Mesothelial cell of epicardium (in vitro differentiated cells): ENCODE results near the gene MYH9. TPM values are rescaled to one million over a fixed set of nuclear protein-coding genes. Genes with fewer than 3 reads are reported as not detected.

Experiments
- DNase-seq, 2 experiments: peaks; one replicate each; pipeline ENCODE4 v3.0.0; 2021; ENCODE audit warnings: low spot score in 2 of 2; ENCODE audit not compliant: unreplicated experiment in 2 of 2
- H3K27ac Mint-ChIP-seq: 2 replicates; pipeline ENCODE4 v1.8.0; 2021; ENCODE audit warnings: mixed read lengths
- H3K27me3 Mint-ChIP-seq: 2 replicates; pipeline ENCODE4 v1.8.0; 2021; ENCODE audit warnings: low read depth, mixed read lengths
- H3K36me3 Mint-ChIP-seq: 2 replicates; pipeline ENCODE4 v1.8.0; 2021; ENCODE audit warnings: mixed read lengths
- H3K4me1 Mint-ChIP-seq: 2 replicates; pipeline ENCODE4 v1.8.0; 2021; ENCODE audit warnings: mixed read lengths
- H3K4me3 Mint-ChIP-seq: 2 replicates; pipeline ENCODE4 v1.8.0; 2021; ENCODE audit warnings: mild to moderate bottlenecking, moderate library complexity, mixed read lengths
- H3K9me3 Mint-ChIP-seq: 2 replicates; pipeline ENCODE4 v1.8.0; 2021; ENCODE audit warnings: mixed read lengths
- total RNA-seq: library from RNA; stranded (reverse); gene quantifications from 3 replicates; pipeline ENCODE4 v1.2.1, GENCODE V29; 2021
- TF ChIP-seq, protein P1 (sequence below): fragments of 200-600 bp; sonication (generic); IDR thresholded peaks from one replicate; pipeline ENCODE4 v1.5.0; 2021; ENCODE audit warnings: antibody characterized with exemption; ENCODE audit not compliant: unreplicated experiment

The MYH9 gene
- total RNA-seq, 1 donor from 2014 or later = 341 TPM

DNA sequence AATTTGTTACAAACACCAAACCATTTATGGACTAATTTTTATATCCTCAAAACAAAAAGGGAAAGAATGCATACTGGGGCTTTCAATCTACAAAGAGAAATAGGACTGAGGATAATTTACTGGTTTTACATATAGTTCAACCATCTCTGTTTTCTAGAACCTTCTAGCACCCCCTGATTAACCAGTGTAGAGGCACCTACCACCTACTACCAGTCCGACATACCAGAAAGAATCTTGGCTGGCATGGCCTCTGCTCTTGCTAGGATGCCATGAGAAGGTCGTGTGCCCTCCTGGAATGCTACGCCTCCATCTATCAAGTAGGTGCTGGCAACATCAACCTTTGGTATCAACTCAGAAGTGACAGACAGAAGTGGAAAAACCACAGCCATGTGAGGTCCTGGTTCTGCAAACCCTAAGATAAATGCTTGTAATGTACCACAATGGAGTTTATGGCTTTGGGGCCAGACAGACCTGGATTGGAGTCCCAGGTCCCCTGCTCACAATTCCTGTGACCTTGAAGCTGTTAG lies 28.2 kb downstream of the MYH9 start:
- Mint-ChIP-seq H3K36me3 (peaks cover 3% of the 10 kb centered on the region), H3K27me3 (no peaks in the 10 kb centered on the region), H3K4me3 (no peak overlapping the region), H3K4me1 (peaks cover 76% of the 10 kb centered on the region), H3K27ac (peak overlapping the region; percentile 94), H3K9me3 (no peaks in the 10 kb centered on the region)
- TF ChIP-seq, protein P1, sequence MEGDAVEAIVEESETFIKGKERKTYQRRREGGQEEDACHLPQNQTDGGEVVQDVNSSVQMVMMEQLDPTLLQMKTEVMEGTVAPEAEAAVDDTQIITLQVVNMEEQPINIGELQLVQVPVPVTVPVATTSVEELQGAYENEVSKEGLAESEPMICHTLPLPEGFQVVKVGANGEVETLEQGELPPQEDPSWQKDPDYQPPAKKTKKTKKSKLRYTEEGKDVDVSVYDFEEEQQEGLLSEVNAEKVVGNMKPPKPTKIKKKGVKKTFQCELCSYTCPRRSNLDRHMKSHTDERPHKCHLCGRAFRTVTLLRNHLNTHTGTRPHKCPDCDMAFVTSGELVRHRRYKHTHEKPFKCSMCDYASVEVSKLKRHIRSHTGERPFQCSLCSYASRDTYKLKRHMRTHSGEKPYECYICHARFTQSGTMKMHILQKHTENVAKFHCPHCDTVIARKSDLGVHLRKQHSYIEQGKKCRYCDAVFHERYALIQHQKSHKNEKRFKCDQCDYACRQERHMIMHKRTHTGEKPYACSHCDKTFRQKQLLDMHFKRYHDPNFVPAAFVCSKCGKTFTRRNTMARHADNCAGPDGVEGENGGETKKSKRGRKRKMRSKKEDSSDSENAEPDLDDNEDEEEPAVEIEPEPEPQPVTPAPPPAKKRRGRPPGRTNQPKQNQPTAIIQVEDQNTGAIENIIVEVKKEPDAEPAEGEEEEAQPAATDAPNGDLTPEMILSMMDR = no peak
- no peak for DNase-seq

DNA sequence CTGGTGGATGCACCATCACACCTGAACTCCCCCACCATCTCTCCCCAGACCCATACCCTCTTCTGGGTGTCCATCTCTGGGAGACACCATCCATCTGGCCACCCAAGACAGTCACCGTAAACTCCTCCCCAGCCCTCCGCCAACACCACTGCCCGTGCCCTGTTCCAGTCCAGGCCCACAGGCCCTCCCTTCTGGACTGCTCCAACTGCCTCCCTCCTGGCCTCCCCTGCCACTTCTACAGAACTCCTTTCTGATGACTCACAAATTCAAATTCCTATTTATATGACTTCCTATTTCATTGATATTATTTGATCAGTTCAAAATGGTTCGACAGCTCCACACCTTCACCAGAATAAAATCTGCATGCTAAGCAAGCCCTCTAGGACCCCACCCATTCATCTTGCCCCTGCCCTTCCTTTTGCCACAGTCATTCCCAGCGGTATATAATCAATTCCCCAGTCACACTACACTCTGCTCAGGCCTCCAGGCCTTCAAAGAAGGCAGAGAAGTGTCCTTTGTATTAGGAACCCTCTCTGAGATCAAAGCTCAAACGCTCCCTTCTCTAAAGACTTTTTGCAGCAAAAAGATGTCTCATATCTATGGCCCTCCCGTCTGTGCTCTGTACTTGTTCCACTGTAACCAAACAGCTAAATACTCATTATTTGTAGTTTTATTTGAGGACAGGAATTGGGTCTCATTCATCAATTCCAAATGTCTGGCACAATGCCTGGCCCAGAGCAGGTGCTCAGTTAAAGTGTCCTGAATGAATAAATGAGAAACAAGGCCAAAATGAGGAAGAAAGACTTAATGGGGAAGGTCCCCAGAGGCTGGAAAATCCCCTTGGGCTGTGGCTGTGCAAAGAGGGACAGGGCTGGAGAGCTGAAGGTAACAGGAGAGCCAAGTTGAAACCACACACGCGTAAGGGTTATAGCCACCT lies 29.0 kb downstream of the MYH9 start:
- Mint-ChIP-seq H3K36me3 (peaks cover 3% of the 10 kb centered on the region), H3K27ac (peak overlapping the region; percentile 94), H3K27me3 (no peaks in the 10 kb centered on the region), H3K9me3 (no peaks in the 10 kb centered on the region), H3K4me3 (no peak overlapping the region), H3K4me1 (peaks cover 72% of the 10 kb centered on the region)
- no peak for DNase-seq
- TF ChIP-seq, protein P1 = no peak

DNA sequence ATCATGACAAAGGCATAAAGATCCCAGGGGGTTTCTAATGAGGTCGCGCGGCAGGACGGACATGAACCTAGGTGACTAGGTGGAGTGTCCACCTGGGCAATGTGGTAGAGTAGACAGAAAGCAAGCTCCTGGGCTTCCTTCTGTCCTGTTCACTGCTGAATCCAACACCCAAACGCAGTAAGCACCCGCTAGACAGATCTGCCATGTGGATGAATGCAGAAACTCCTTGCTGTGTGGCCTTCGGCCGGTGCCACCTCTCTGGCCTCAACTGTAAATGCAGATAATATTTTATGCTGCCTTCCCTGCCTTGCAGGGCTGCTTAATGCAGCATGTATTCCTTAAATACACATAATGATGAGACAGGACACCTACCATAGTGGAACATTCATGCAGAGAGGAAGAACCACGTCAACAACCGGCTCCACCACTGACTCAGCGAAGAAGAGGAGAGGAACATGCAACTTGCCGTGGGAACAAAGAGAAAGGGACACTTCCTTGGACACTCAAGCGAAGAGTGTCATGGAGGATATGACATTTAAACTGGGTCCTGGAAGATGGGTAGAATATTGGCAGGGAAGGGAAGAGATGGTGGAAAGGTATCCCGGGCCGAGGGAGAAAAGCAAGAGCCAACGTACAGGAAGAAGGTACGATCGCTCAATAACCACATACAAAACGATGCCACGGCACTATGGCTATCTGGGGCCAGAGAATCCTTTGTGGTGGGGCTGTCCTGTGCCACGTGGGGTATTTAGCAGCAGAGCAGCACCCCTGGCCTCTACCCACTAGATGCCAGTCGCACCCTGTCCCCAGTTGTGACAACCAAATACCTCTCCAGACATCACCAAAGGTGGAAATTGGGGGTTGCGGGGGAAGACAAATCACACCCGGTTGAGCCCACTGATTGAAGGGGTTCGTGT lies 30.8 kb downstream of the MYH9 start:
- Mint-ChIP-seq H3K4me1 (peaks cover 73% of the 10 kb centered on the region), H3K27me3 (no peaks in the 10 kb centered on the region), H3K27ac (peak overlapping the region; percentile 83), H3K36me3 (peaks cover 3% of the 10 kb centered on the region), H3K9me3 (no peaks in the 10 kb centered on the region), H3K4me3 (no peak overlapping the region)
- TF ChIP-seq, protein P1 = no peak
- DNase-seq = no peak

DNA sequence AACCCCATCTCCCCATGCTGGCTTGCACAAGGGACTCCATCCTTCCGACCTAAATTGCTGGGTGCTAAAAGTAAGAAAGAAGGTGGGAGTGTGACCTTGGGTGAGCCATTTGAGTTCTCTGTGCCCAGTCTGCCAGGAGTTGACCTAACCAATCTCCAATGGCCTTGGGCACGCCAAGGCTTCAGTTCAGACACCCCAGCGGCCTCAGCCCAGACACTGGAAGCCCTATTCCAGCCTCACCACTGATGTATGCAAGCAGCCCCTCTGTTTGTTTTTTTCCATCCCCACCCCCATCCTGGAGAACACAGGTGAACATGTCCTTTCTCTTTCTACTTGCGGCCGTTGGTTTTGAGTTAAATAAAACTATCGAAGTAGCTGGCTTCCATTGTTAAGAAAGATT lies 31.9 kb downstream of the MYH9 start:
- Mint-ChIP-seq H3K4me1 (peaks cover 73% of the 10 kb centered on the region), H3K27me3 (no peaks in the 10 kb centered on the region), H3K27ac (peak overlapping the region; percentile 84), H3K36me3 (peaks cover 3% of the 10 kb centered on the region), H3K9me3 (no peaks in the 10 kb centered on the region), H3K4me3 (no peak overlapping the region)
- no peak for DNase-seq
- TF ChIP-seq, protein P1 = no peak

DNA sequence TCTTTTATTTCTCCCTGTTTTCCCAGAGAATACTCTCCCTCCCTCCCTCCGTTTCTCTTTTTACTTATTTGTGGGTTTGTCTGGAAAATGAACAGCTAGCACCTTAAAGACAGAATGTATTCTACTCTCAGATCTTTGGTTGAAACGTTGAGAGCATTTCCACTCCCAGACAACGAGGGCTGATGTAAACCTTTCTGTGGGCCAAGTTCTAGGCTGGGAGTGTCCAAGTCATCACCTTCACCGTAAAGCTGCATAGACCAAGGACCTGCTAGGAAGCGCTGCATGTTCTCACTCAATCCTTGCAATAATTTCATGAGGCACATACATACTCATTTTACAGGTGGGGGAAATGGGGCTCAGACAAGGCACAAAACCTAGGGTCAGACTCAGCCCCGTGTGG lies 32.4 kb downstream of the MYH9 start:
- H3K4me3 Mint-ChIP-seq = no peak overlapping the region
- DNase-seq = no peak
- no peaks in the 10 kb centered on the region for H3K27me3 Mint-ChIP-seq
- peak overlapping the region; percentile 84 for H3K27ac Mint-ChIP-seq
- H3K9me3 Mint-ChIP-seq = no peaks in the 10 kb centered on the region
- peaks cover 73% of the 10 kb centered on the region for H3K4me1 Mint-ChIP-seq
- H3K36me3 Mint-ChIP-seq = peaks cover 3% of the 10 kb centered on the region
- TF ChIP-seq, protein P1 = no peak
